Stomach (tissue), 9 donors: ENCODE results near the gene ASXL3. TPM values are rescaled to one million over a fixed set of nuclear protein-coding genes. Genes with fewer than 3 reads are reported as not detected.
A peak's percentile ranks its signal among the peaks of the same experiment; 100 is the strongest.

Source experiments
- DNase-seq, 2 donors: peaks; one replicate each; pipeline versions ENCODE4 v3.0.0 to v3.0.0-alpha.2; 2013 to 2019
- H3K27ac ChIP-seq, 5 donors: fragments of 200-600 bp in 4 of 5; sonication (generic) in 4 of 5; one replicate each; pipeline ENCODE4 v1.5.1; 2013 to 2019; ENCODE audit warnings: mild to moderate bottlenecking in 1 of 5, moderate library complexity in 1 of 5
- H3K27me3 ChIP-seq, 3 donors: fragments of 200-600 bp; sonication (generic); one replicate each; pipeline ENCODE4 v1.5.1; 2017 to 2019; ENCODE audit warnings: mixed run types in 1 of 3
- H3K36me3 ChIP-seq, 4 donors: fragments of 200-600 bp; sonication (generic); 1 replicate in 3 of 4; 2 replicates in 1 of 4; pipeline ENCODE4 v1.5.1; 2016 to 2019
- H3K4me1 ChIP-seq, 4 donors: fragments of 200-600 bp; sonication (generic); one replicate each; pipeline ENCODE4 v1.5.1; 2016 to 2019
- H3K4me3 ChIP-seq, 4 donors: fragments of 200-600 bp; sonication (generic) in 3 of 4; one replicate each; pipeline ENCODE4 v1.5.1; 2016 to 2019; ENCODE audit warnings: mild to moderate bottlenecking in 1 of 4
- H3K9me3 ChIP-seq, 4 donors: fragments of 200-600 bp; sonication (generic); one replicate each; pipeline ENCODE4 v1.5.1; 2016 to 2019
- CTCF ChIP-seq, 7 experiments: fragments of 450-650 bp in 4 of 7; fragments of 200-600 bp in 3 of 7; sonication (generic) in 3 of 7; IDR thresholded peaks; one replicate each; pipeline ENCODE4 v1.5.1; 2016 to 2019; ENCODE audit warnings: antibody characterized with exemption in 7 of 7, control low read depth in 2 of 7, mild to moderate bottlenecking in 1 of 7
- EP300 ChIP-seq: sonication (generic); formaldehyde crosslinking; IDR thresholded peaks from one replicate; pipeline ENCODE4 v1.6.1; 2017; ENCODE audit warnings: antibody characterized with exemption
- POLR2A ChIP-seq, 4 donors: fragments of 450-650 bp; IDR thresholded peaks; one replicate each; pipeline ENCODE4 v1.6.1; 2016; ENCODE audit warnings: antibody characterized with exemption in 4 of 4, control low read depth in 2 of 4, mild to moderate bottlenecking in 1 of 4, moderate library complexity in 1 of 4
- POLR2AphosphoS5 ChIP-seq, 3 donors: sonication (generic); formaldehyde crosslinking; IDR thresholded peaks; one replicate each; pipeline ENCODE4 v1.6.1; 2016; ENCODE audit warnings: antibody characterized with exemption in 3 of 3
- WGBS, 5 donors: extraction: QIAGEN DNeasy Blood & Tissue Kit in 3 of 5; methylation state at CpG; one replicate each; pipeline versions ENCODE4 v1.1.5 to v1.1.7; 2013 to 2018; 5-methylcytosine and 5-hydroxymethylcytosine counted together
- intact Hi-C: fragments of 100-400 bp; cut with DNase I; formaldehyde crosslinking; loops from one replicate; pipeline ENCODE4 v1.15.1; 2023; ENCODE audit warnings: low total_unique reads
- polyA plus RNA-seq, 3 donors: library from polyadenylated mRNA; stranded (reverse); fragments of 200-250 nt; gene quantifications; one replicate each; pipeline ENCODE4 v1.2.3, GENCODE V29; 2013
- total RNA-seq, 5 donors: library from RNA; depleted of rRNA; stranded (reverse); fragments of >200 nt; gene quantifications; one replicate each; pipeline versions ENCODE4 v1.1.0 to v1.2.3, GENCODE V29; 2014 to 2016
- donor health status: healthy with polysubstance abuse.
- donor health status: Bipolar disorder and iron deficiency.
- donor health status: healthy.

ASXL3 gene
- total and polyA plus RNA-seq, 8 donors, result 0.28 to 8.0 (median 1.2) TPM; not detected in 1

- H3K4me3 ChIP-seq, result no peak overlapping the region
- no peak for TF ChIP-seq POLR2A (IDR thresholded peaks at IDR 0.05)
- no peak for TF ChIP-seq POLR2AphosphoS5 (IDR thresholded peaks at IDR 0.05)
- no peak for TF ChIP-seq CTCF (IDR thresholded peaks at IDR 0.05)
- no peak for TF ChIP-seq EP300
- peak overlapping the region in 2 of 5 donors; percentile 18 to 66 for H3K27ac ChIP-seq
- no peaks in the 10 kb centered on the region for H3K27me3 ChIP-seq
- peaks cover 3 to 36% (median 19%) of the 10 kb centered on the region in 4 donors for H3K4me1 ChIP-seq
- WGBS, 5 donors, result 42 to 50% (median 43%) methylated on average over 3 of the region's 3 CpGs
- no peaks in the 10 kb centered on the region for H3K9me3 ChIP-seq
- H3K36me3 ChIP-seq, result no peaks in the 10 kb centered on the region
- intact Hi-C loops, result no loop called here
- DNase-seq, result peak in 1 of 2 donors; percentile 16
Measured at GRCh38 chr18:33584548-33585430, 6.8 kb downstream of the ASXL3 start.

- H3K4me1 ChIP-seq, result peaks cover 0 to 30% (median 16%) of the 10 kb centered on the region in 4 donors
- WGBS, 5 donors, result 55 to 78% (median 73%) methylated on average over 3 of the region's 3 CpGs
- peak overlapping the region in 2 of 5 donors; percentile 18 to 66 for H3K27ac ChIP-seq
- H3K9me3 ChIP-seq, result no peaks in the 10 kb centered on the region
- TF ChIP-seq POLR2A (IDR thresholded peaks at IDR 0.05), result no peak
- no peak for TF ChIP-seq EP300
- no peak for TF ChIP-seq POLR2AphosphoS5 (IDR thresholded peaks at IDR 0.05)
- TF ChIP-seq CTCF (IDR thresholded peaks at IDR 0.05), result no peak
- no peaks in the 10 kb centered on the region for H3K27me3 ChIP-seq
- H3K4me3 ChIP-seq, result no peak overlapping the region
- intact Hi-C loops, result no loop called here
- H3K36me3 ChIP-seq, result no peaks in the 10 kb centered on the region
- DNase-seq, result no peak
Measured at GRCh38 chr18:33585431-33585775, 7.4 kb downstream of the ASXL3 start.

- TF ChIP-seq CTCF (IDR thresholded peaks at IDR 0.05), result no peak
- TF ChIP-seq POLR2AphosphoS5 (IDR thresholded peaks at IDR 0.05), result no peak
- TF ChIP-seq POLR2A (IDR thresholded peaks at IDR 0.05), result no peak
- no peak for TF ChIP-seq EP300
- 90 to 100% (median 96%) methylated on average over 2 of the region's 2 CpGs for WGBS, 5 donors
Measured at GRCh38 chr18:33588361-33588760, 10.3 kb downstream of the ASXL3 start.

GRCh38 chr18:33593261-33593660 is 15.2 kb downstream of the ASXL3 start:
- WGBS, 5 donors, result 79 to 88% (median 84%) methylated on average over 5 of the region's 5 CpGs
- Histone ChIP-seq H3K27ac (no peak overlapping the region), H3K36me3 (no peaks in the 10 kb centered on the region), H3K27me3 (no peaks in the 10 kb centered on the region), H3K9me3 (no peaks in the 10 kb centered on the region), H3K4me3 (no peak overlapping the region), H3K4me1 (peaks cover 0 to 6% (median 3%) of the 10 kb centered on the region in 4 donors)
- no peak for DNase-seq
- TF ChIP-seq POLR2A (IDR thresholded peaks at IDR 0.05), result no peak
- TF ChIP-seq CTCF (IDR thresholded peaks at IDR 0.05), result no peak
- TF ChIP-seq EP300, result no peak
- no peak for TF ChIP-seq POLR2AphosphoS5 (IDR thresholded peaks at IDR 0.05)
- intact Hi-C loops, result no loop called here

More at GRCh38 chr18:33588361-33588760, 10.3 kb downstream of the ASXL3 start:
- H3K4me3 ChIP-seq, result no peak overlapping the region
- H3K36me3 ChIP-seq, result no peaks in the 10 kb centered on the region
- no peak for DNase-seq
- no peaks in the 10 kb centered on the region for H3K27me3 ChIP-seq
- H3K9me3 ChIP-seq, result no peaks in the 10 kb centered on the region
- H3K4me1 ChIP-seq, result peaks cover 0 to 6% (median 3%) of the 10 kb centered on the region in 4 donors
- intact Hi-C loops, result no loop called here
- no peak overlapping the region for H3K27ac ChIP-seq
